ENCODE measurements around the gene HECW1.

Gene HECW1

DNA sequence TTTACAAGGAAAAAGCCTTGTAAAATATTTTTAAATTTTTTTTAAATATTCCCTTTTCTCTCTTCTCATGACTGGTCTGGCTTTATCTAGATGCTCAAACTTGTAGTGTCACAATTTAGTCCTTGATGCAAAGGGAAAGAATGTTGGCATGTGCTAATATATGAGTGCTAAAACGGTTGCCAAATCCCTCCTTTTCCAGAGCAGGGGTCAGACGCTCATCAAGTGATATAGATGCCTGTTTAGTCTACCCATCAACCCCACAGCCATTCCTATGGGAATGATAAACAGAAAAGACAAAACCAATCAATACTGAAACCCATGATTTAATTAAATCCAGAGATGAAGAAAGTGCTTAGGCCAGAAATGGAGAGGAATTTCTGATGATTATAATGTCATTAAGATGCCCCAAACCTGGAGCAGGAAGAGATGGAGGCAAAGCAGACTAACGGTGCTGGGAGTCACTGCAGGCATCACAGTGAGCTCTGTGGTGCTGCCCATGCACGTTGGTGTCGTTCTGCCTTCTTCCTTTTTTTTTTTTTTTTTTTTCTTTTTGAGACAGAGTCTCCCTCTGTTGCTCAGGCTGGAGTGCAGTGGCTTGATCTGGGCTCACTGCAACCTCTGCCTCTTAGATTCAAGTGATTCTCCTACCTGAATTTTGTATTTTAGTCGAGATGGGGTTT lies 260.4 kb downstream of the HECW1 start:
- TF ChIP-seq CTCF (IDR thresholded peaks at IDR 0.05): no peak

DNA sequence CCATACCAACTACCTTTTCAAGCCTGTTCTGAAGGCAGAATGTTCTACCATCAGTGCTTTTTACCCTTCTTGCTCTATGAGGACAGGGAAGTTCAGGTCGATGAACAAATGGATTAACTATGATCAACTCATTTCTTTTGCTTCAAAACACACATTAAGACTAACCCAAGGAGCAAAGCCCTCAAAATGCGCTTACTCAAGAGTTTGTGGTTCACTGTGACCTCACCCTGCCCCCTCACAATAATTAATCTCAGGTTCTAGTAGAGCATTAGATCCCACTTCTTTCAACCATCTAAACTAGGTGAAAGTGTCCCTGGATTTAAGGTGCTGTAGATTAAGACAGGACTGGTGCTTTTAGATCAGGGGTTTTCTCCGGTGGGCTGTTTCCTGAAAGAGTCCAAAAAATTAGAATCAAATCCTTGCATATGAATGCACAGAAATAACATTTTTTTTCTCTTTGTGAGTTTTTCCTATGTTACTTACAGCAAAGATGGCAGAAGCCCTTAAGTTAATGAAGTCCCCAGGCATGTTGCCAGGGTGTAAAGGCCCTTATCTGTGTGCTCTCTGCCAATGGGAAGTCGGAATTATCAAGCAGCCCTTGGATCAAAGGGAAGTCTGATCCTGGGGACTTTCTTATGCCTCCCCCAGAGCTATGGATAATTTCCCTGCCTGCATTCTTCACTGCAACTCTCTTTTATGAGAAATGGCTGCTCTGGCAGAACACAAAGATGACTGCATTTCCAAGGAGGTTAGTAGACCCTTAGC lies 264.9 kb downstream of the HECW1 start:
- TF ChIP-seq CTCF (IDR thresholded peaks at IDR 0.05): no peak

GRCh38 chr7:43379210-43379609 lies 266.8 kb downstream of the HECW1 start:
- no peak for TF ChIP-seq CTCF (IDR thresholded peaks at IDR 0.05)

DNA sequence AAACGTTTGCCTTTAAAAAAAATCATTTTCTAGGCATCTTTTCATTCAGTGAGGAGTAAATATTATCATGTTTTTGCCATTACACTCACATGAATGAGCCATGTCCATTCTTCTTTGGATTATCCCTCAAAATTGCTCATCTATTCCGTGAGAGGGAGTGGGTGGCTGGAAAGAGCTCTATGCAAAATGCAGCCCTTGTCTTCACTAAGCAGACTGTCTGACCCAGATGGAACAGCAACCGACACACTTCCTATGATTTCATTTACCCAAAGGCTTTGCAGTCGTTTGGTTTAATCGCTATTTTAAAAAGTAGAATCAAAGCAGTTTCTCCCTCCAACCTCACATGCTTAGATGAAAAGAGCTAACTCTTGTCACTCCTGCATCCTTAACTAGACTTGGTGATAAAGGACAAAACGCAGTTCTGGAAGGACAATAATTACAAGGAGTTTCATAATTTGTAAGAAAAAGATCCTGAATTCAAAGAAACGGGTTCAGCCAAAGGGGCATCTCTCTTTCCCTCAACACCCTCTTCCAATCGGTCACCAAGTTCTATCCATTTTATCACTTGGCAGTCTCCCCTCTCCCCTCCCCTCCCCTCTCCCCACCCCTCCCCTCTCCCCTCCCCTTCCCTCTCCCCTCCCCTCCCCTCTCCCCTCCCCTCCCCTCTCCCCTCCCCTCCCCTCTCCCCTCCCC lies 272.3 kb downstream of the HECW1 start:
- no peak for TF ChIP-seq CTCF (IDR thresholded peaks at IDR 0.05)

DNA sequence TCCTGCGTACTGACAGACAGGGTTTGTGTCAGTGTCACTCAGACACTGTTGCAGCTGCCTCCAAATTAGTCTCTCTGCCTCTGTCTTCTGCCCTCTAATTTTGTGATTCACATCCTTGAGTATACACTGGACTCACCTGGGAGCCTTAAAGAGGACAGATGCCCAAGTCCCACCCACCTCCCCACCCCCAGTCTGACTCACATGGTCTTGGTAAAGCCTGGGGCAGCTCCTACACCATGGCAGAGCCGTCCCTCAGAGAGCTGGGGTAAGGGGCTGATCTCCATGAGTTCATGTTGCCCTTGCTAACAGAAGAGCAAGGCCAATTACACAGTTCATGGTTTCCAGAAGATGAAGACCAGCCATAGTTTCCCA lies 272.8 kb downstream of the HECW1 start:
- TF ChIP-seq CTCF (IDR thresholded peaks at IDR 0.05): no peak

DNA sequence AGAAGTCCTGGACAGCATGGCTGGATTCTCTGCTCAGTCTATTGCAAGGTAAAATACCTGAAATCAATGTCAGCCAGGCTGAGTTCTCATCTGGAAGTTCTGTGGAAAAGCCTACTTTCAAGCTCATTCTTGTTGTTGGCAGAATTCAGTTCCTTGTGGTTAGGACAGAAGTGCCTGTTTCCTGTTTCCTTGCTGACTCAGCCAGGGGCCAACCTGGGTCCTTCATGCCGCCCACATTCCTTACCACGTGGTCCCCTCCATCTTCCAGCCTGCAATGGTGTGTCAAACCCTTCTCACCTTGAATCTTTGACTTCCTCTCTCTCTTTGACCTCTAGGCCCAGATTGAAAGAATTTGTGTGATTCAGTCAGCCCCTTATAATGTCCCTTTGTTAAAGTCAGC lies 273.4 kb downstream of the HECW1 start:
- no peak for TF ChIP-seq CTCF (IDR thresholded peaks at IDR 0.05)

DNA sequence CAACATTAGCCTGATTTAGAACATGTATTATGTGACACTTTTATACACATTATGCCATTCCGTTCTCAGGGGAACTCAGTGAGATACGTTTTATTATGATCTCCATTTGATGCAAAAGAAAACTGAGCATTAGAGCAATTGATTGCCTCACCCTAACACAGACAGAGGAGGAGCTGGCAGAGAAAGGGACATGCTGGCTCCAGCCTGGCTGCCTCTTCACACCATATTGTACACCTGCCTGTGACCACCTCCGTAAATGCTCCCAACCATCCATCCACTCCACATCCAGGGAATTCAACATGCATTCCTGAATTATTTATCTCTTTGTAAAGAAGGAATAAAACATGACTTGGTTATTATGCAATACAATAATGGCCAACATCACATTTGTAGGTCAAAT lies 275.5 kb downstream of the HECW1 start:
- no peak for TF ChIP-seq CTCF (IDR thresholded peaks at IDR 0.05)

Data from LNCAP (cell line).